ENCODE data around the gene TLR9. TPM values are rescaled to one million over a fixed set of nuclear protein-coding genes. Genes with fewer than 3 reads are reported as not detected.

Gene TLR9
- total and polyA plus RNA-seq, 7 donors: 0.04 to 0.55 (median 0.24) TPM; not detected in 1

DNA sequence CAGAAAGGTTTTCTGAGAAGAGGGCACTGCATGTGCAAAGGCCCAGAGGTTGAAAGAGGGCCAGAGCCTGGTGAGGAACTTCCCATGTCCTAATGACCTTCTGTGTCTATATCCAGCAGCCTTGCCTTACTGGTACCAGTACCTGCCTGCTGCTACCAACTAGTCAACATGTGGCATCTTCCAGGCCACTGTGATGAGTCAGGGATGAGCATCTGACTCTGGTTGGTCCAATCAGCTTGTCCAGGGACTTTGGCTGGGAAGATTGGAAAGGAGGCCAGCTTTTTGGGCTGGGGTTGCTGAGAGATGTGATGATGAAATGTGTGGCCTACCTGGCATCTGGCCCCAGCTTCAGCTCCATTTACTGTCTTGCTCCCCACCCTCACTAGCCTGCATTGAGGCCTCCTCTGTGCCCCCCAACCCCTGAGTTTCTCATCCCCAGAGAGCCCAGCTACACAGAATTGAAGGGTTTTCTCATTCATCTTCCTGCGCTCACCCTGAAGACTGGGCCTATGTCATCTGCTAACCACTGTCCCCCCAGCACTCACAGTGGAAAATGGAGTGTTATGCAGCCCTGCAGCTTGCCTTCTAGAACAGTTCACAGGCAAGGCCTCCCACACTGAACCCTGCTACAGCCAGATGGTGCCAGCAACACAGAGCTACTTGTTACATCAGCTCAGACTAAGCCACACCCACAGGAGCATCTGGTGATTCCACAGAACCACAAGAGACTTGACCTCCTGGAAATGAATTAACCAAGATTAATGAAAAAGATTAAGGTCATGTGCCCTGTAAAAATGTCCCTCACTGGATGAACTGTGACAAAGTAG is 14.8 kb upstream of the TLR9 start:
- DNase-seq (peak; percentile 77 to 83), ATAC-seq (peak; percentile 26 to 58 (median 46))
- H3K27ac ChIP-seq: peak overlapping the region; percentile 94
- H3K4me1 ChIP-seq: peaks cover 47% of the 10 kb centered on the region
- no peaks in the 10 kb centered on the region for H3K36me3 ChIP-seq (ENCODE audit: insufficient read depth in 1 of 2, low read depth in 1 of 2)
- intact Hi-C loops (cut with DNase I): no loop called here
- H3K27me3 ChIP-seq (ENCODE audit: insufficient read depth in 3 of 3, low read length in 2 of 3): no peaks in the 10 kb centered on the region
- H3K4me3 ChIP-seq: peak overlapping the region; percentile 80
- no peaks in the 10 kb centered on the region for H3K9me3 ChIP-seq
- 94 to 100% (median 100%) methylated on average over 1 of the region's 1 CpG for whole genome bisulfite sequencing, 3 donors
- no peak for TF ChIP-seq CTCF (IDR thresholded peaks at IDR 0.05)

DNA sequence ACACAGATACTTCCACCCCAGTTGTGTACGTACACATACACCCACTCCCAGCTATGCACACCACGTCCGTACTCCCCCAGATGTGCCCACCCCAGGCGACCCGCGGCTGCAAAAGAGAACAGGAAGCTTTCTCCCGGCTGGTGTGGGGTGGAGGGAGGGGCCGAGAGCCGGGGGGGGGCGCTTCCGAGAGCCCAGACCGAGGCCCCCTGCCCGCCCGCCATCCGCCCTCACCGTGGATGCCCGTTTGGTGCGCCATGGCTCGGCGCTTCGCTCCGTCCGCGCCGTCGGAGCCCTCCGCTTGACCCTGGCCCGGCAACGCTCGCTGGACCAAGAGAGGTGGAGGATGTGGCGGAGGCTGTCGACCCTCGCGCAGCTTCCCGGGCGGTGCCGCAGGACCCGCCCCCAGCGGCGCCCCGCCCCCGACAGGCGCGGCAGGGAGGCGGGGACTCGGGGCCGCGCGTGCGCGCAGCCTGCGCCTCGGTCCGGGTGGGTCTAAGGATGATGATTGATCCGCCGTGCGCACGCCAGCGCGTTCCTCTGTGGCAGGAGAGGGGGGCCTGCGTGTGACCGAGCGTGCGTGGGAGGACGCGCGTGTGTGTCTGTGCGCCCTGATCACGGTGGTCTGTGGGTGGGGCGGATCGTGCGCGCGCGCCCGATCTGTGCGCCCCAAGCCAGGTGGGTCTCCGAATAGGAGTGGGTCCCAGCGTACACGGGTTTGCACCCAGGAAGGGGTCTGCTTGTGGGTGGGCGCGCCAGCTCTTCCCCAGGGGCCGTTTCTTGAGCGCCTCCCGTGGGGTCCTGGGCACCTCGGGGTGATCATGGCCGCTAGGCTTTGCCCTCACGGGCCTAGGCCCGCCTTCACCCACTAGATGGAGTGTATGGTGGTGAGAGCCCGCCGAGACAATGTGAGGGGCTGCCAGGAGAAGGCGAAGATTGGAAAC is 13.6 kb upstream of the TLR9 start, which contains the start of gene TWF2:
Gene TWF2, minus strand, starts transcription at position 398 of the 941 bp plus-strand sequence. Its CDS starts 142 bp downstream, at position 256.
- peak; percentile 33 for TF ChIP-seq CTCF (IDR thresholded peaks at IDR 0.05)
- peak within 1 kb of the TSS; percentile 94 for H3K27ac ChIP-seq
- DNase-seq (peak; percentile 80 to 86), ATAC-seq (peak; percentile 53 to 61 (median 56))
- peaks cover 52% of the 10 kb centered on the region for H3K4me1 ChIP-seq
- H3K36me3 ChIP-seq (ENCODE audit: insufficient read depth in 1 of 2, low read depth in 1 of 2): no peaks in the 10 kb centered on the region
- intact Hi-C loops (cut with DNase I): loop anchor here (2.0 to 5.0 kb wide), 2 partner anchors 38 kb away; partner anchors contain the start of gene WDR82 (in 1 of the 2)
- H3K9me3 ChIP-seq: no peaks in the 10 kb centered on the region
- peak within 1 kb of the TSS; percentile 80 for H3K4me3 ChIP-seq
- no peaks in the 10 kb centered on the region for H3K27me3 ChIP-seq (ENCODE audit: insufficient read depth in 3 of 3, low read length in 2 of 3)
- WGBS, 3 donors: 1% methylated on average over 64 to 92 of the region's 92 CpGs

GRCh38 chr3:52238193-52238760 is 12.8 kb upstream of the TLR9 start:
- no peak for TF ChIP-seq CTCF (IDR thresholded peaks at IDR 0.05)
- WGBS, 3 donors: 23 to 35% (median 26%) methylated on average over 11 of the region's 11 CpGs
- Histone ChIP-seq H3K27ac (peak overlapping the region; percentile 94), H3K4me1 (peaks cover 52% of the 10 kb centered on the region), H3K4me3 (peak overlapping the region; percentile 80), H3K9me3 (no peaks in the 10 kb centered on the region), H3K36me3 (ENCODE audit: insufficient read depth in 1 of 2, low read depth in 1 of 2) (peaks cover 0 to 3% of the 10 kb centered on the region in 2 donors), H3K27me3 (ENCODE audit: insufficient read depth in 3 of 3, low read length in 2 of 3) (no peaks in the 10 kb centered on the region)
- ATAC-seq: no peak
- intact Hi-C loops (cut with DNase I): loop anchor here (2.0 to 5.0 kb wide), 2 partner anchors 39 kb away; partner anchors contain the start of gene WDR82 (in 1 of the 2)
- peak; percentile 12 to 34 for DNase-seq

DNA sequence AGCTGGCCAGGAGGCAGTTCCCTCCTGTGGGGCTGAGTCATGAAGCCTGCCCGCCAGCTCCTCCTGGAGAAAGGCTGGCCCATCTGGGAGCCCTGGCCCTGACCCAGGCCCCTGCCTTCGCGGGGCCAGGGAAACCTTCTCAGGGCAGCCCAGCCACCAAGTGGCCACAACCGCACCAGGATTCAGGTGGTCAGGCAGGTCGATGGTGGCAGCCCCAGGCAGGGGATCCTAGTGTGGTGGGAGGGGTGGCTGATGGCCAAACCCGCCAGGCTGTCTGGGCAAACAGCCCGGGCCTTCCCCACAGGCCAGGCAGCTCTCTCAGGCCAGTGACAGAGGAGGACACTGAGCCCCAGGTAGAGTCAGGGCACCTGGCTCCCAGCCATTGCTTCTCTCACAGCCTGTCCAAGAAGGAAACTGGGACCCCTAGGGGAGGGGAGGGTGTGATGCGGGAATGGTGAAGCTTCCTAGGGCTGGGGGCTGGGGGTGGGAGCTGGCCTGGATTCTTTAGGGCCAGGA is 12.3 kb upstream of the TLR9 start:
- Histone ChIP-seq H3K4me3 (peak overlapping the region; percentile 80), H3K27me3 (ENCODE audit: insufficient read depth in 3 of 3, low read length in 2 of 3) (no peaks in the 10 kb centered on the region), H3K36me3 (ENCODE audit: insufficient read depth in 1 of 2, low read depth in 1 of 2) (peaks cover 0 to 8% of the 10 kb centered on the region in 2 donors), H3K9me3 (no peaks in the 10 kb centered on the region), H3K27ac (peak overlapping the region; percentile 94), H3K4me1 (peaks cover 55% of the 10 kb centered on the region)
- DNase-seq (peak; percentile 93 to 97), ATAC-seq (peak; percentile 71 to 75 (median 74))
- TF ChIP-seq CTCF (IDR thresholded peaks at IDR 0.05): peak; percentile 11
- 1 to 4% (median 3%) methylated on average over 8 of the region's 8 CpGs for WGBS, 3 donors
- intact Hi-C loops (cut with DNase I): loop anchor here (2.0 to 5.0 kb wide), 2 partner anchors 39 to 40 kb away; partner anchors contain the start of gene WDR82 (in 1 of the 2)

All from psoas muscle (tissue), 8 donors.